Measurements from ENCODE around the gene LHPP.

Gene LHPP

GRCh38 chr10:124484031-124484430 lies 22.4 kb downstream of the LHPP start:
- Histone ChIP-seq H3K4me2 (ENCODE audit: low read length) (no peak overlapping the region), H3K27me3 (ENCODE audit: insufficient read depth, low read length) (no peaks in the 10 kb centered on the region), H3K27ac (ENCODE audit: low read depth, low read length, poor library complexity, severe bottlenecking) (no peak overlapping the region), H4K20me1 (ENCODE audit: insufficient read depth, low read length) (no peaks in the 10 kb centered on the region), H3K9me2 (ENCODE audit: low read depth, low read length) (no peaks in the 10 kb centered on the region), H3K4me1 (ENCODE audit: insufficient read depth, low read length, severe bottlenecking) (no peaks in the 10 kb centered on the region), H3K79me2 (ENCODE audit: insufficient read depth, low read length) (no peaks in the 10 kb centered on the region), H3F3A (ENCODE audit: insufficient read depth, low read length) (no peaks in the 10 kb centered on the region), H3K9ac (ENCODE audit: low read length) (no peak overlapping the region), H2AFZ (ENCODE audit: low read length) (no peak overlapping the region), H3K4me3 (ENCODE audit: low read depth, low read length, poor library complexity, severe bottlenecking) (no peak overlapping the region), H3K36me3 (ENCODE audit: insufficient read depth, low read length) (no peaks in the 10 kb centered on the region; the same call in 1 of the 2 replicates), H3K9me3 (ENCODE audit: low read length) (peaks cover 5% of the 10 kb centered on the region)
- TF ChIP-seq EZH2 (IDR thresholded peaks at IDR 0.05; ENCODE audit: borderline replicate concordance, low read length) (no peak), CTCF (IDR thresholded peaks at IDR 0.05; ENCODE audit: low read length) (no peak)

- no peak overlapping the region for H3K4me2 ChIP-seq (ENCODE audit: low read length)
- no peak overlapping the region for H3K9ac ChIP-seq (ENCODE audit: low read length)
- H3K4me1 ChIP-seq (ENCODE audit: insufficient read depth, low read length, severe bottlenecking) = no peaks in the 10 kb centered on the region
- no peaks in the 10 kb centered on the region for H3K9me2 ChIP-seq (ENCODE audit: low read depth, low read length)
- no peaks in the 10 kb centered on the region; the same call in 1 of the 2 replicates for H3K36me3 ChIP-seq (ENCODE audit: insufficient read depth, low read length)
- H4K20me1 ChIP-seq (ENCODE audit: insufficient read depth, low read length) = no peaks in the 10 kb centered on the region
- H3K4me3 ChIP-seq (ENCODE audit: low read depth, low read length, poor library complexity, severe bottlenecking) = no peak overlapping the region
- no peak overlapping the region for H3K27ac ChIP-seq (ENCODE audit: low read depth, low read length, poor library complexity, severe bottlenecking)
- no peak overlapping the region for H2AFZ ChIP-seq (ENCODE audit: low read length)
- H3F3A ChIP-seq (ENCODE audit: insufficient read depth, low read length) = no peaks in the 10 kb centered on the region
- peaks cover 5% of the 10 kb centered on the region for H3K9me3 ChIP-seq (ENCODE audit: low read length)
- no peaks in the 10 kb centered on the region for H3K27me3 ChIP-seq (ENCODE audit: insufficient read depth, low read length)
- no peak for TF ChIP-seq CTCF (IDR thresholded peaks at IDR 0.05; ENCODE audit: low read length)
- TF ChIP-seq EZH2 (IDR thresholded peaks at IDR 0.05; ENCODE audit: borderline replicate concordance, low read length) = no peak
- no peaks in the 10 kb centered on the region for H3K79me2 ChIP-seq (ENCODE audit: insufficient read depth, low read length)
These were observed 23.0 kb downstream of the LHPP start for GRCh38 chr10:124484661-124485060.

GRCh38 chr10:124486635-124487034 lies 25.0 kb downstream of the LHPP start:
- Histone ChIP-seq H3K36me3 (ENCODE audit: insufficient read depth, low read length) (no peaks in the 10 kb centered on the region; the same call in 1 of the 2 replicates), H3K27me3 (ENCODE audit: insufficient read depth, low read length) (no peaks in the 10 kb centered on the region), H3K9me2 (ENCODE audit: low read depth, low read length) (no peaks in the 10 kb centered on the region), H3K79me2 (ENCODE audit: insufficient read depth, low read length) (no peaks in the 10 kb centered on the region), H3K9ac (ENCODE audit: low read length) (no peak overlapping the region), H2AFZ (ENCODE audit: low read length) (no peak overlapping the region), H3K9me3 (ENCODE audit: low read length) (peaks cover 5% of the 10 kb centered on the region), H3K27ac (ENCODE audit: low read depth, low read length, poor library complexity, severe bottlenecking) (no peak overlapping the region), H3K4me1 (ENCODE audit: insufficient read depth, low read length, severe bottlenecking) (no peaks in the 10 kb centered on the region), H3K4me3 (ENCODE audit: low read depth, low read length, poor library complexity, severe bottlenecking) (no peak overlapping the region), H3K4me2 (ENCODE audit: low read length) (no peak overlapping the region), H4K20me1 (ENCODE audit: insufficient read depth, low read length) (no peaks in the 10 kb centered on the region), H3F3A (ENCODE audit: insufficient read depth, low read length) (no peaks in the 10 kb centered on the region)
- no peak for TF ChIP-seq CTCF (IDR thresholded peaks at IDR 0.05; ENCODE audit: low read length)
- TF ChIP-seq EZH2 (IDR thresholded peaks at IDR 0.05; ENCODE audit: borderline replicate concordance, low read length) = no peak
